Activated naive CD8-positive, alpha-beta T cell treated with anti-CD3 and anti-CD28 coated beads for 36 hours (primary cell): Measurements from ENCODE around the gene GALNT2. TPM values are rescaled to one million over a fixed set of nuclear protein-coding genes. Genes with fewer than 3 reads are reported as not detected.
A peak's percentile ranks its signal among the peaks of the same experiment; 100 is the strongest.

Source experiments
- DNase-seq: peaks from one replicate; pipeline ENCODE4 v3.0.0; 2021
- H3K27ac Mint-ChIP-seq: one replicate; pipeline ENCODE4 v1.8.0; 2022; ENCODE audit warnings: mild to moderate bottlenecking, moderate library complexity, mixed read lengths
- H3K27me3 Mint-ChIP-seq: one replicate; pipeline ENCODE4 v1.8.0; 2022; ENCODE audit warnings: mild to moderate bottlenecking, mixed read lengths
- H3K36me3 Mint-ChIP-seq: one replicate; pipeline ENCODE4 v1.8.0; 2021; ENCODE audit warnings: mild to moderate bottlenecking, mixed read lengths
- H3K4me1 Mint-ChIP-seq: one replicate; pipeline ENCODE4 v1.8.0; 2021; ENCODE audit warnings: mixed read lengths
- H3K4me3 Mint-ChIP-seq: one replicate; pipeline ENCODE4 v1.8.0; 2022; ENCODE audit warnings: mild to moderate bottlenecking, moderate library complexity, mixed read lengths
- H3K9me3 Mint-ChIP-seq: one replicate; pipeline ENCODE4 v1.8.0; 2022; ENCODE audit warnings: mixed read lengths
- total RNA-seq, 2 experiments: library from RNA; stranded (reverse); gene quantifications; one replicate each; pipeline ENCODE4 v1.2.3, GENCODE V29; 2021

The GALNT2 gene
- total RNA-seq, 2 experiments from 2014 or later: 46.5 to 48.2 TPM

DNA sequence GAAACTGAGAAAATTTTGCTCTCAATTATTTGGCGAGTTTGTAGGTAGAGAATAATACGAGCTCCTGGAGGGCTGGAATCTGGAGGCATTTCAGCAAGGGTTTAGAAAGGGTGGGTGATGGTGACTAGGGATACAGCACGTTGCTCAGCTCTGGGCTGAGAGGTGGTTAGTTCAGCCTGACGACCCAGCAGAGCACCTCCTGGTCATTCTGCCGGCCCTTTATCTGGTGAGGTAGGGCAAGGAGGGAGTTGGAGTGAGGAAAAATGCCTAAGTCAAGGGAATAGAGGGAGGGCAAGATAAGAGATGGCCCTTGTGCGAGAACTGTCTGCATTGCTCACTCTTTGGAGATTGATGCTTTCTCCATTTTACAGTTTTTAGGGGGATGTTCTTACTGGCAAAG is 19.1 kb downstream of the GALNT2 start:
- DNase-seq: no peak
- no peak overlapping the region for H3K27ac Mint-ChIP-seq
- H3K4me3 Mint-ChIP-seq: no peak overlapping the region
- H3K4me1 Mint-ChIP-seq: peaks cover 69% of the 10 kb centered on the region
- peaks cover 9% of the 10 kb centered on the region for H3K27me3 Mint-ChIP-seq
- H3K9me3 Mint-ChIP-seq: peaks cover 10% of the 10 kb centered on the region
- peaks cover 45% of the 10 kb centered on the region for H3K36me3 Mint-ChIP-seq

DNA sequence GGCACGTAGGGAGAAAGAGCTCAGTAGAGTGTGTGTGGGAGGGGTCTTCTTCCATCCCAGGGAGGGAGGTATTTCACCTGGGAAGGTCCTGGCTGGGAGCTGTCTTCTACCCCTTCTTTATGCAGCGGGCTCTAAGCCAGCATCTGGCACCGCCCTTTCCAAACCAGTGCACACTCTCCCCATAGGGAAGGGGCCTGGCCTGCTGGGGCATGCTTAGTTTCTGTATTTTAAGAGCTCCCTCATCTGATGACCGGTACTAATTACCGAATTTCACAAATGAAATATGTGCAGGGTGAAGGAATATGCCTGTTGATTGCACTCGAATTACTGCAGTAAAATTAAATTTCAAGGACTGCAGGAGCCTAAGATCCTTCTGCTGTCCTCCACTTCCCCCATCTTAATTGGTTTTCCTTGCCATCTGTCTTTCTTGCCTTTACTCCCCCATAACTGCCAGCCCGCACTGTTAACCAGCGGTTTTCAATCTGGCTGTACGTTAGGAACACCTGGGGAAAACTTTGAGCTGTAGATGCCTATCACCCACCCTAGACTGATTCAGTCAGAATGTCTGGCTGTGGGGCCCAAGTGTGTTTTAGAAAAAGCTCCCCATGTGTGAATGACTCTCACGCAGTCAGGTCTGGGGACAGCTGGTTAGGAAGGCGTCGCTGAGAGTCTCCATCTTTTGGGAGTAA is 20.1 kb downstream of the GALNT2 start:
- peaks cover 10% of the 10 kb centered on the region for H3K9me3 Mint-ChIP-seq
- no peak for DNase-seq
- H3K27ac Mint-ChIP-seq: no peak overlapping the region
- H3K4me1 Mint-ChIP-seq: peaks cover 67% of the 10 kb centered on the region
- H3K4me3 Mint-ChIP-seq: no peak overlapping the region
- peaks cover 47% of the 10 kb centered on the region for H3K36me3 Mint-ChIP-seq
- H3K27me3 Mint-ChIP-seq: peaks cover 9% of the 10 kb centered on the region

DNA sequence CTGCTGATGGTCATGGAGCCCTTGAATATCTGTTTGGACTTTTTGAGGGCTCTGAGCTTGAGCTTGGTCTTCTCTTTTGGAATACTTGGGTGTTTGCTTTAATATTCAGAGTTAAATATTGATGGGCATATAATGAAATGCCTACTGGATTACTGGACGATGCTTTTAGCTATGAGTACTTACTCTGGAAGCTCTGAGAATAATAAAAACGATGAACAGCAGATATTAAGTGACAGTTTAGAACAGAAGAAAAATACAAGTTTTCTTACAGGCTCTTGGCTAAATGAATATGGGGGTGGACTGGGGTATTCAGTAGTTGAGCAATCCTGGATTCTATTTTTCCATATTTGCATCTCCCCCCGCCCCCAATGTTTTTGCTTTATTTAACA is 20.7 kb downstream of the GALNT2 start:
- Mint-ChIP-seq H3K36me3 (peaks cover 44% of the 10 kb centered on the region), H3K9me3 (peaks cover 6% of the 10 kb centered on the region), H3K4me3 (no peak overlapping the region), H3K27ac (no peak overlapping the region), H3K4me1 (peaks cover 65% of the 10 kb centered on the region), H3K27me3 (peaks cover 7% of the 10 kb centered on the region)
- no peak for DNase-seq

DNA sequence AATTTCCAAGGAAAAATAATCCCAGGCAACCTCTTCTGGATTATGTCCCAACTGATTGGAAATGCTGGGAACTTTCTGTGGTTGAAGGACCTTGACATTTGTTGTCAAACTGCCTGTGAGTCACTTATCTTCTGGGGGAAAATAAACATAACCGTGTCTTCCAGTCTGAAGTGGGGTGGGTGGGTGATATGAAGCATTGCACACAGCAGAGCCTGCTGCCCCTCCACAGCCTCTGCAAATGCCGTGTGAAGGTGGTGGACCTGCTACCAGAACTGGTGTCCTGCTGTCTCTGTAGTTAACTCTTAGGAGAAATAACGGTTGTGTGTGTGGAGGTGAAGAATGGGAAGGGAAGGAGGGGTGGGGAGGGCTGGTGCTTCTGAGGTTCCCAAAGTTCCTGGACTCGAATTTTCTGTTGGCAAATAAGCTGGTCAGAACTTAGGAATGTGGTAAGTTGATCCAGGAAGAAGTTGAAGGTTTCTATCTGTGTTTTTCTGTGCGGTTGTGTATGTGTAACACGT is 23.2 kb downstream of the GALNT2 start:
- Mint-ChIP-seq H3K4me3 (no peak overlapping the region), H3K36me3 (peaks cover 28% of the 10 kb centered on the region), H3K9me3 (no peaks in the 10 kb centered on the region), H3K27me3 (no peaks in the 10 kb centered on the region), H3K4me1 (peaks cover 42% of the 10 kb centered on the region), H3K27ac (no peak overlapping the region)
- no peak for DNase-seq

DNA sequence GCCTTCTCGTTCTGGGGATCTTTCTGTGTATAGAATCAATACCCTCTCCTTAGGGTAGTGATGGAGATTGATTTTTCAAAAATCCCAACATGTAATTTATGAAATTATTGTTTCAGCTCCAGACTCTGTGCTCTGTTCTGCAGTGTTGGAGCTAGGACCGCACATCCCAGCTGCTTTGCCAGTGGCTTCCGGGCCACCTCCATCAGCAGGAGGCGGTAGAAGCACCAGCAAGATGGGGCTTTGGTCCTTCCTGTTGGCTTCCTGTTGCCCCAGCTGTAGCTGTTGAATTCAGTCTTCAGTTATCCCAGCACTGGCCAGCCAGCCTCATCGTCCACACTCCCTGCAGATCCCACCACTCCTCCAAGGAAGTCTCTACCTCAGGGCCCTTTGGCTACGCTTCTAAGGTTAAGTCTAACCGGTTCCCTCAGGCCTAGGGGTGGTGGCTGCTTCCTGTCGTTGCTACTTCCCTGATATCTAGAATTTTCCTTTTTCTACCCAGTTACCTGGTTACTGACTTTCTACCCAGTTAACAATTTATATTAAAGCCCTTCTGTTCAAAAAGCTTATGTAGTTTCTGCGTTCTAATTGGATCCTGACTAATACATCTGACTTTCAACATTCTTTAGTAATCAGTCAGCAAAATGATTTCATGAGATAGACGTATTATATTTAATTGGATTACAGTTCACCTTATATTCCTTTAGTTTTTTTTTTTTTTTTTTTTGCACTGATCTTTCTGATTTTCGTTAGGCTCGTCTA is 24.6 kb downstream of the GALNT2 start:
- no peaks in the 10 kb centered on the region for H3K27me3 Mint-ChIP-seq
- no peaks in the 10 kb centered on the region for H3K9me3 Mint-ChIP-seq
- no peak for DNase-seq
- H3K4me3 Mint-ChIP-seq: no peak overlapping the region
- peaks cover 32% of the 10 kb centered on the region for H3K36me3 Mint-ChIP-seq
- no peak overlapping the region for H3K27ac Mint-ChIP-seq
- peaks cover 29% of the 10 kb centered on the region for H3K4me1 Mint-ChIP-seq

DNA sequence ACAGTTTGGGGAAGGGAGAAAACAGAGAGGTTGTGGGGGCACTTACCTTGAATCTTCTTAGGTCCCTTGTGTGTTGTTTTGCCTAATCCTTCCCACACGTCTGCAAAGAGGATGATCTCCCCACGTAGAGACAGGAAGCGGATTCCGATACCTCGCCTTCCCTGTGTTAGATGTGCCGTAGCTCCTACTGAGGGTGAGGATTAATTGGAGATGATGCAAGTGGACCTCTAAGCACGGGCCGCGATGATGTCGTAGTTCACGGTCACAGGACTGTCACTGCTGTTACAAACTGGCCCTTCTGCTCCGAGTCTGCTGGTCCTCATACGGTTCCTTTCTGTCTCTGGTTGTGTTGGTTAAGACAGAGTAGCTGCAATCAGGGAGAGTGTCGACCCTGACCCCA is 27.7 kb downstream of the GALNT2 start:
- Mint-ChIP-seq H3K4me3 (no peak overlapping the region), H3K36me3 (peaks cover 44% of the 10 kb centered on the region), H3K27me3 (no peaks in the 10 kb centered on the region), H3K4me1 (peaks cover 16% of the 10 kb centered on the region), H3K9me3 (no peaks in the 10 kb centered on the region), H3K27ac (no peak overlapping the region)
- DNase-seq: no peak

DNA sequence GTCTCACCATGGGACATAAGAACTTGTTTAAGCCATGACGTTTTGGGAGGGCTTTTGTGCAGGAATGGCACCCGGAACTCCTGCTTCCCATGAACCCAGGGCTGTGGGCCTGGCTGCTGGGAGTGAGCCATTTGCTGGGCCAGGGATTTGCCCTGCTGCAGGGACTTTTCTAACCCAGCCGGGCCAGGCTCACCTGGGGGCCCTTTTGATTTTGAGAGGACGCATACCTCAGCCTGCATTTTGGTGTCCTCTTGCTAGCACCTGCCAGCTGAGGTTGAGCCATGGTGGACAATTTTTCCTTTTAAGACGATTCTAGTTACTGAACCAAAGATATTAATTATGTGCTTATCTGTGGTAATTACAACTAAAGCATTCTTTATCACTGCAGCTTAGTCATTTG is 28.9 kb downstream of the GALNT2 start:
- peaks cover 35% of the 10 kb centered on the region for H3K36me3 Mint-ChIP-seq
- H3K27ac Mint-ChIP-seq: no peak overlapping the region
- DNase-seq: no peak
- no peaks in the 10 kb centered on the region for H3K9me3 Mint-ChIP-seq
- peaks cover 13% of the 10 kb centered on the region for H3K4me1 Mint-ChIP-seq
- no peak overlapping the region for H3K4me3 Mint-ChIP-seq
- H3K27me3 Mint-ChIP-seq: no peaks in the 10 kb centered on the region

DNA sequence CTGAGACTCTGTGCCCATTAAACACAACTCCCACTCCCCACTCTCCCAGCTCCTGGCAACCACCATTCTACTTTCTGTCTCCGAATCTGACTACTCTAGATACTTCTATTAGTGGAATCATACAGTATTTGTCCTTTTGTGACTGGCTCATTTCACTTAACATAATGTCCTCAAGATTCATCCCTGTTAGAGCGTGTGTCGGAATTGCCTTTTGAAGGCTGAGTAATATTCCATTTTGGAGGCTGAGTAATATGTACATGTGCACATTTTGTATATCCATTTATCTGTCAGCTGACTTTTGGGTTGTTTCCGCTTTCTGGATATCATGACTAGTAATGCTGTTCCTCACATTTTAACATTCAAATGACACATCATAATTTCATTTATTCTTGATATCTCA is 30.3 kb downstream of the GALNT2 start:
- Mint-ChIP-seq H3K4me3 (no peak overlapping the region), H3K9me3 (no peaks in the 10 kb centered on the region), H3K36me3 (peaks cover 24% of the 10 kb centered on the region), H3K4me1 (peaks cover 22% of the 10 kb centered on the region), H3K27me3 (no peaks in the 10 kb centered on the region), H3K27ac (no peak overlapping the region)
- DNase-seq: no peak

DNA sequence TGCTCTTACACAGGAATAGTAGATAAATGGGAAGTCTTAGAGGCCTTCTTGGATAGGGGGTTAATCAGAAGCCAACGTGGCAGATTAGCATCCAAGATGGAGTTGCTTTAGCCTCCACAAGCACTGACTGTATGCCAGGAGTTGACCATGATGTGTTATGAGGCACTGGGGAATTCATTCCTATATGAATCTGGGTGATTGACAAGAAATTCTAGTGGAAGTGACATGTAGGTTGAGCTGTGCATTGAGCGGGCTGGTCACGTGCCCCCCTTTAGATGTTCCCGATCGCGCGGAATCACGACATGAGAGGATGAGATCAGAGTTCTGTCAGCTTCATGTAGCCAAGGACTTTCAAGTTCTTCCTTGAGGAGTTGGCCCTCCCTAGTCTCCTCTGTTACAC is 31.7 kb downstream of the GALNT2 start:
- no peak overlapping the region for H3K27ac Mint-ChIP-seq
- peaks cover 35% of the 10 kb centered on the region for H3K4me1 Mint-ChIP-seq
- H3K9me3 Mint-ChIP-seq: no peaks in the 10 kb centered on the region
- H3K27me3 Mint-ChIP-seq: no peaks in the 10 kb centered on the region
- DNase-seq: no peak
- H3K36me3 Mint-ChIP-seq: peaks cover 24% of the 10 kb centered on the region
- no peak overlapping the region for H3K4me3 Mint-ChIP-seq

DNA sequence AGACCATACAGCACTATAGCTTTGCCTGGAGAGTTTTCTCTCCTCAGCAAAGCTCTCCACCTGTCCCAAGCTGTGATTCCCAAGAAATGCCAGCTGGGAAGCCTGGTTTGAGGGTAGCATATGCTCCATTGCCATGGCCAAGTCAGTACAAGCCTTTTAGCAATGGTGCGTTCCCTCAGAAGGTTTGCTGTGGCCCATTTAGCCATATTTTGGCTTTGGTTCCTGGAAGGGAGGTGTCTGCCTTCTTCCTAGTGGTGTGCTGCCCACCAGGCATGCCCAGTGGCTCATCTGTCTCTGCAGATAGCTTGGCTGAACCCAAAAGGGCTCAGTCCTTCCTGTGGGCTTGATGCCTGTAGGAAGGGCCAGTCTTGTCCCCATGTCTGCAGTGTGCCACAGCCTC is 32.4 kb downstream of the GALNT2 start:
- no peak overlapping the region for H3K4me3 Mint-ChIP-seq
- H3K9me3 Mint-ChIP-seq: no peaks in the 10 kb centered on the region
- peaks cover 43% of the 10 kb centered on the region for H3K4me1 Mint-ChIP-seq

DNA sequence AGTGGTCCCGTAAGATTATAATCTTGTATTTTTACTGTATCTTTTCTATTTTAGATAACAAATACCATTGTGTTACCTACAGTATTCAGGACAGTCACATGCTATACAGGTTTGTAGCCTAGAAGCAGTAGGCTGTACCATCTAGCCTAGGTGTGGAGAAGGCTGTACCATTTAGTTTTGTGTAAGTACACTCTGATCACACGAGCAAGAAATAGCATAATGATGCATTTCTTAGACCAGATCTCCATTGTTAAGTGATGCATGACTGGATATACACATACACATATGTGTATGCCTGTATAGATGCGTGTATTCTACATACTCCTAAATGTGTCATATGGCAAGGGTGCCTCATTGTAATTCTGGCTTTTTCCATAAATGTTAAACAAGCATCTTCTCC is 33.9 kb downstream of the GALNT2 start:
- no peak overlapping the region for H3K27ac Mint-ChIP-seq
- peaks cover 30% of the 10 kb centered on the region for H3K36me3 Mint-ChIP-seq
- no peak overlapping the region for H3K4me3 Mint-ChIP-seq
- DNase-seq: no peak
- no peaks in the 10 kb centered on the region for H3K27me3 Mint-ChIP-seq
- H3K4me1 Mint-ChIP-seq: peaks cover 57% of the 10 kb centered on the region
- no peaks in the 10 kb centered on the region for H3K9me3 Mint-ChIP-seq

More for the DNA sequence above, 32.4 kb downstream of the GALNT2 start:
- DNase-seq: no peak
- H3K27me3 Mint-ChIP-seq: no peaks in the 10 kb centered on the region
- peaks cover 24% of the 10 kb centered on the region for H3K36me3 Mint-ChIP-seq
- H3K27ac Mint-ChIP-seq: no peak overlapping the region

DNA sequence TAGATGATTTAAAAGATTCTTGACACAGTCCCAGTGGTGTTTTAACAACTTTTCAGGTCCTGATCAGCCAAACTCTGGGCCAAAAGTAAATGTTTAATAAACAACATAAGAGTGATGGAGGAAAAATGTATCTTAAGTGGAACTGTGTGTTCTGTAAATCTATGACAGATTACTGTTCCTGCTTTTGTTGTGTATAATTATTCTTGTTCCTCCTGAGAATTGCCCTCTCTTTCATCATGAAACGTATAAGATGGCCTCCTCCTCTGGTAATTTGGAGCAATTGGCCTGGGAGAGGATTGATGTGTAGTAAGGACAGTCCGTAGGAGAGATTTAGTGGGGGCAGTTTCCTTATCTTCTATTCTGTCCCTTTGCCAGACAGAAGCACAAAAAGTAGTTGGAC is 34.5 kb downstream of the GALNT2 start:
- Mint-ChIP-seq H3K27me3 (no peaks in the 10 kb centered on the region), H3K4me3 (no peak overlapping the region), H3K36me3 (peaks cover 30% of the 10 kb centered on the region)

DNA sequence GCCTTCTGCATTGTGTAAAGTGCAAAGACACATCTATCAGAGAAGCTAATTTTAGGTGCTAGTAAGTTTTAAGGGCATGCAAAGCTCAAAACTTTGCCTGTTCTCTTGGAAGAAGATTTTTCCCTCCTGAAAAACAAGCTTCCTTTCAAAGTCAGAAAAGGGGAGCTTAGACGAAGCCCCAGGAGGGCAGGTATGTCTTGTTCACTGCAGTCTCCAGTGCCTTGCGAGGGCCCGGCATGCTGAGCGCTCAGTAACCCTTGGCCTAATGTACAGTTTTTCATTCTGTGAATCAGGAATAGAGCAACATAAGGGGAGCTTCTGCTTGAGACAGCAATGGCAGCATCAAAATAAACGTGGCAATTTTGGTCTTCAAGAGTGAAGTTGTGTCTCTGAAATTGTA is 35.0 kb downstream of the GALNT2 start:
- Mint-ChIP-seq H3K4me3 (no peak overlapping the region), H3K27ac (no peak overlapping the region), H3K4me1 (peaks cover 68% of the 10 kb centered on the region), H3K27me3 (no peaks in the 10 kb centered on the region), H3K36me3 (peaks cover 32% of the 10 kb centered on the region), H3K9me3 (no peaks in the 10 kb centered on the region)
- DNase-seq: no peak

More for the DNA sequence above, 34.5 kb downstream of the GALNT2 start:
- no peak for DNase-seq
- no peaks in the 10 kb centered on the region for H3K9me3 Mint-ChIP-seq
- peaks cover 64% of the 10 kb centered on the region for H3K4me1 Mint-ChIP-seq
- no peak overlapping the region for H3K27ac Mint-ChIP-seq

DNA sequence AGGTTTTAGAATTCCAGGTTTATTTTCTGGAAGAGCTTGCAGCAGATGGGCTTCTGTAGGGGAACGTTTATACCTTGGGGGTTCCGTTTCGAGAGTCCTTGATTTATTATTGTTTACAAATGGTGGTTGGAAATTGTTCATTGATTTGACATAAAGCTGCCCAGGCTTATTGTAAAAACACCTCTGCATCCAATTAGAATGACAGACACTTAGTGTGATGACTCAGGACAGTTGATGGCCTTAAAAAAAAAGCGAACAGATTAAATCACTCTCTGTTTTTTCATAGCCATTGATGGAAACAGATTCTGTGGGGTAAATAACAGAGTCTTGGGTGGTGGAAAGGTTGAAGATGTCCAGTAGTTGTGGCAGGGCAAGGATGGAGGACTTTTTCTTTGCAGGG is 35.4 kb downstream of the GALNT2 start:
- H3K36me3 Mint-ChIP-seq: peaks cover 32% of the 10 kb centered on the region
- H3K4me3 Mint-ChIP-seq: no peak overlapping the region
- H3K9me3 Mint-ChIP-seq: no peaks in the 10 kb centered on the region
- no peak for DNase-seq
- H3K27me3 Mint-ChIP-seq: no peaks in the 10 kb centered on the region
- no peak overlapping the region for H3K27ac Mint-ChIP-seq
- peaks cover 70% of the 10 kb centered on the region for H3K4me1 Mint-ChIP-seq

DNA sequence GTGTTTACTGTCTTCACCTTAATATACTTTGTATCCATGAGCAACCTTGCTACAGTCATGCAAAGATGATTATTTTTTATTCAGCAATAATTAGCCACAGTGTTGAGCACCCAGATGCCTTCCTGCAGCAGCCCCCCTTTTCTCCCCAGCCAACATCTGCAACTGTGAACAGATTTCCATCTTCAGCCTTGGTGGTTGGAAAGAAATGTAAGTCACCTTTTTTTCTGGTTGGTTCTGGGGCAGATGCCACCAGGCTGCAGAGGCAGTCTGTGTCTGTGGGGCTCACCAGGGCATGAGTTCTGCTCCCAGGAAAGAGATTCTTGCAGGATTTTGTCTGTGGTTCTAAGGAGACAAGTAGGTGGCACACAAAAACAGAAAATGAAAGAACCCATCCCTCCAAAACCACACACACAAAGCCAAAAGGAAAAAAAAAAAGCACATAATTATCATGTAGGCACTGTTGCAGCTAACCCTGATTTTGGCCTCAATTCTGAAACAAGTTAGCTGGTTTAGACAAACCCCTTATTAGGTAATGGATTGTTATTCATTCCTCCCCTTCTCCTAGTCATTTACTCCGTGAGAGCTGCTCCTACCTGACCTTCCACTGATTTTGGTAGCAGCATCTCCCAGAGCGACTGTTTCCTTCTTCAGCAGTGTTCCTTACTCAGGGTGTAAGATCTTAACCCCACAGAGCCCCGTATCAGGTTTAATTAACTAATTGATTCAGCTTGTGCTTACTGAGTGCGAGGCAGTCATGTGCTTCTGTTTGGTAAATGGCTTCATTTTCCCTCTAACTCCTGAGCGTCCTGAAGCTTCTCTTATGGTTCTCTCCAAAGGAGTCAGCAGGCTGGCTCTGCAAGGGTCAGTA is 36.5 kb downstream of the GALNT2 start:
- no peak for DNase-seq
- H3K4me3 Mint-ChIP-seq: peak overlapping the region; percentile 65
- peaks cover 80% of the 10 kb centered on the region for H3K4me1 Mint-ChIP-seq

More for the DNA sequence above, 36.5 kb downstream of the GALNT2 start:
- Mint-ChIP-seq H3K9me3 (no peaks in the 10 kb centered on the region), H3K27me3 (no peaks in the 10 kb centered on the region), H3K27ac (peak overlapping the region; percentile 89), H3K36me3 (peaks cover 29% of the 10 kb centered on the region)
